Measurements from ENCODE around the gene FAM81B. TPM values are rescaled to one million over a fixed set of nuclear protein-coding genes. Genes with fewer than 3 reads are reported as not detected.

The FAM81B gene
- total RNA-seq, 2 experiments from 2014 or later = not detected

DNA sequence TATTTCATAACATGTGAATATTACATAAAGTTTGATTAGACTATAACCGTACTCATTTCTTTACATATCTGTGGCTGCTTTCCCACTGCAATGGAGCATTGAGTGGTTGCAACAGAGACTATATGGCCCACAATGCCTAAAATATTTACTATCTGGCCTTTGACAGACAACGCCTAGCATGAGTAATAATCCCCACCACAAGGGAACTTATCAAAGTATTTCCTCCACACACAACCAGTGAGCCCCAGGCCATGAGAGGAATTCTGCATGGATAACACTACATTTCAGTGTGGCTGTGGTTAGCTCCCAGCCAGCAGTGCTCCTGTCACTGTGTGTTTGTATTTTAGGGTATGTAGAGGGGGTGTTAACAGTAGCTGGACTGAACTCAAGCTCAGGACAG, 54.8 kb downstream of the FAM81B start:
- H3K27ac Mint-ChIP-seq = no peak overlapping the region
- POLR2A ChIA-PET = no interaction called here
- H3K4me3 Mint-ChIP-seq = no peak overlapping the region
- DNase-seq (no peak), ATAC-seq (no peak)
- CTCF ChIA-PET = no interaction called here
- no peaks in the 10 kb centered on the region for H3K36me3 Mint-ChIP-seq (ENCODE audit: low read depth)
- no peaks in the 10 kb centered on the region for H3K4me1 Mint-ChIP-seq (ENCODE audit: low read depth)
- peaks cover 11% of the 10 kb centered on the region for H3K27me3 Mint-ChIP-seq (ENCODE audit: low read depth)
- H3K9me3 Mint-ChIP-seq (ENCODE audit: insufficient read depth) = no peaks in the 10 kb centered on the region

DNA sequence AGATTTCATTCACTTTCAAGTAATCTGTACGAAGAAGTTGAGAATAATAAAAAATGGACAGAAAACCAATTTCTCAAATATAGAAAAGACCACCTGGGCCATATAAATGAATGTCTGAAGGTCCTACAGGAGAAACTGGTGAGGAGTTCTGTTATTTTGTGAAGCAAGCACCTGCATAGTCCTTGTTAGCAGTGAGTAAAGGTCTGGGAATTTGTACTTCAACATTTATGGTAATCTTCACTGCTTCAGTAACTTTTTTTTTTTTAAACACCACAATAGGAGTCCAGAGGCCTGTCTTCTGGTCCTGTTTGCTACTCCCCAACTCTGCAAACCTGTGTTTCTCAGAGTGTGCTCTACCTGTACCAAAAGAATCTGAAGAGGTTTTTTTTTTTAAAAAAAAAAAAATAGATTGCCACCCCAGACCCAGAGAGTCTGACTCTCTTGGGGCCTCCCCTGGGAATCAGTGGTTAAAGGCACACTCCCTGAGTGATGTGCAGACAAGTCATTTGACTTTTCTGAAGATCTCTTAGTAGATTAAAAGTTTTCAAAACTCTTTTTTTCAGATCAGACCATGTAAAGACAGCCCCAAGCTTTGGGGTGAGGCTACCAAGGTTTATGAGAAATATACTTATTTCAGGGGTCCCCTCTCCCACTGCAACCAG, 55.5 kb downstream of the FAM81B start:
- no peak for DNase-seq
- no peak for ATAC-seq
- CTCF ChIA-PET = no interaction called here
- H3K27ac Mint-ChIP-seq = no peak overlapping the region
- H3K4me1 Mint-ChIP-seq (ENCODE audit: low read depth) = no peaks in the 10 kb centered on the region
- no peaks in the 10 kb centered on the region for H3K9me3 Mint-ChIP-seq (ENCODE audit: insufficient read depth)
- POLR2A ChIA-PET = no interaction called here
- no peaks in the 10 kb centered on the region for H3K36me3 Mint-ChIP-seq (ENCODE audit: low read depth)
- no peak overlapping the region for H3K4me3 Mint-ChIP-seq
- peaks cover 11% of the 10 kb centered on the region for H3K27me3 Mint-ChIP-seq (ENCODE audit: low read depth)

DNA sequence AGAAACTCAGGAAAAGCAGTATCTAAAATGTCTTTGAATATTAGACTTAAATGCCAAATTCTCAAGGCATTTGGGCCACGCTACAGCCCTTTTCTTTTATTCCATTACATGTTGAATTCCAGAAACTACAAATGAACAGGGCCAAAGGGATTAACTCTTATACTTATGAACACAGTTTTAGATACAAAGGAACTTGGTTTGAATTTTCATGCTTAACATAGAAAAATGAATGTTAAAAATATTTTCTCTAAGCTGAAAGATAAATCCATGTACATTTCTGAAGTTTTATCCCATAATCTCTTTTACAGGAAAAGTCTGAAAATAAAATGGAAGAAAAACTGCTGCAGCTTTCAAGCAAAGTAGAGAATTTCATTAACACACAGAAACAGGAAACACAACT, 56.8 kb downstream of the FAM81B start:
- ATAC-seq = no peak
- Mint-ChIP-seq H3K27me3 (ENCODE audit: low read depth) (peaks cover 11% of the 10 kb centered on the region), H3K4me3 (no peak overlapping the region), H3K27ac (no peak overlapping the region), H3K36me3 (ENCODE audit: low read depth) (no peaks in the 10 kb centered on the region), H3K4me1 (ENCODE audit: low read depth) (no peaks in the 10 kb centered on the region), H3K9me3 (ENCODE audit: insufficient read depth) (no peaks in the 10 kb centered on the region)
- DNase-seq = no peak
- CTCF ChIA-PET = no interaction called here
- POLR2A ChIA-PET = no interaction called here

DNA sequence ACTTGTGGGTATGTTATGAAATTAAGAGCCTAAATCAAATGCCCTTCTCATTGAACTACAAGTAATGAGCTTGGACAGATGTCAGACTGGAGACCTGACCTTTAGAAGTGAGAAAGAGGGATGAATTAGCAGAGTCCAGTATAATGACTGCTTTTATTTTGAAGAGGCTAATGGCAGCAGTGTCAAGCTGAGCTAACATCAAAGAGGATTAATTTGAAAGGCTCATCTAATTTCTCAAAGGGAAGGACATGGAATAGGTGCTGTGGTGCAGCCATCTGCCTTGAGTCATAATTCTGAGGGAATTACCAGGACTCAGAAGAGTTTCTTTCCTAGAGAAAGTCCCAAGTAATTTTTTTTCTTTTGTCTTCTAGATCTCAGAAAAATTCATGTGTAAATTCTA, 57.6 kb downstream of the FAM81B start:
- ChIA-PET CTCF (no interaction called here), POLR2A (no interaction called here)
- Mint-ChIP-seq H3K27me3 (ENCODE audit: low read depth) (peaks cover 11% of the 10 kb centered on the region), H3K36me3 (ENCODE audit: low read depth) (no peaks in the 10 kb centered on the region), H3K9me3 (ENCODE audit: insufficient read depth) (no peaks in the 10 kb centered on the region), H3K4me1 (ENCODE audit: low read depth) (no peaks in the 10 kb centered on the region), H3K27ac (no peak overlapping the region), H3K4me3 (no peak overlapping the region)
- ATAC-seq (no peak), DNase-seq (no peak)

DNA sequence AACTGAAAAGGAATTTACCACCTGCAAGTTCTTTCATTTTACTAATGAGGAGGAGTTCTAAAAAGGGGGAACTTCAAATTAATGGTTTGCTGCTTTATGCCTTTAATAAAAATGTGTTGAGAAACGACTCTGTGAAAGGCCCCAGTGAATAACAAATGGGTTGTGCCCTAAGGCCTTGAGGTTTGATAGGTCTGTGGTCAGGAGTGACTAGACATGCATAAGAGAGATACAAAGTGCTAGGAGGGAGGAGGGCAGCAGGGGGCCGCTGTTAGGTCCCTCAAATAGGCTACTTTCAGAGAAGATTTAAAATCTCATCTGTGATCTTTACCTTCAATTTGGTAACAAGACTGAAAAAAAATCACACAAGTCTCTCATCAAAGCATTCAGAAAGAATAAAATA, 58.3 kb downstream of the FAM81B start:
- no peak overlapping the region for H3K27ac Mint-ChIP-seq
- no peaks in the 10 kb centered on the region for H3K4me1 Mint-ChIP-seq (ENCODE audit: low read depth)
- no peaks in the 10 kb centered on the region for H3K36me3 Mint-ChIP-seq (ENCODE audit: low read depth)
- H3K9me3 Mint-ChIP-seq (ENCODE audit: insufficient read depth) = no peaks in the 10 kb centered on the region
- H3K4me3 Mint-ChIP-seq = no peak overlapping the region
- ChIA-PET CTCF (no interaction called here), POLR2A (no interaction called here)
- H3K27me3 Mint-ChIP-seq (ENCODE audit: low read depth) = peaks cover 6% of the 10 kb centered on the region
- DNase-seq (no peak), ATAC-seq (no peak)

DNA sequence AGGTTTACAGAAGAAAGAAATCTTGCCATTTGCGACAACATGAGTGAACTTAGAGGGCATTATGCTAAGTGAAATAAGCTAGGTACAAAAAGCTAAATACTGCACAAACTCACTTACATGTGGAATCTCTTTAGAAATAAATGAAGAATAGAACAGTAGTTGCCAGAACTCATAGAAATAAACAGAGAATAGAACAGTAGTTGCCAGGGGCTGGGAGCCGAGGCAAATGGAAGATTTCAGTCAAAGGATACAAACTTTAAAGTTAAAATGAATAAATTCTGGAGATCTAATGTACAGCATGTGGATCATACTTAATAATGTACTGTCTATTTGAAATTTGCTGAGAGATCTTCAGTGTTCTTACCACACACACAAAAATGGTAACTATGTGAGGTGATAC, 63.4 kb downstream of the FAM81B start:
- ATAC-seq = no peak
- POLR2A ChIA-PET = no interaction called here
- no peak overlapping the region for H3K27ac Mint-ChIP-seq
- H3K4me1 Mint-ChIP-seq (ENCODE audit: low read depth) = no peaks in the 10 kb centered on the region
- no peaks in the 10 kb centered on the region for H3K27me3 Mint-ChIP-seq (ENCODE audit: low read depth)
- CTCF ChIA-PET = no interaction called here
- H3K9me3 Mint-ChIP-seq (ENCODE audit: insufficient read depth) = no peaks in the 10 kb centered on the region
- no peak overlapping the region for H3K4me3 Mint-ChIP-seq
- no peak for DNase-seq
- peaks cover under 1% of the 10 kb centered on the region for H3K36me3 Mint-ChIP-seq (ENCODE audit: low read depth)

DNA sequence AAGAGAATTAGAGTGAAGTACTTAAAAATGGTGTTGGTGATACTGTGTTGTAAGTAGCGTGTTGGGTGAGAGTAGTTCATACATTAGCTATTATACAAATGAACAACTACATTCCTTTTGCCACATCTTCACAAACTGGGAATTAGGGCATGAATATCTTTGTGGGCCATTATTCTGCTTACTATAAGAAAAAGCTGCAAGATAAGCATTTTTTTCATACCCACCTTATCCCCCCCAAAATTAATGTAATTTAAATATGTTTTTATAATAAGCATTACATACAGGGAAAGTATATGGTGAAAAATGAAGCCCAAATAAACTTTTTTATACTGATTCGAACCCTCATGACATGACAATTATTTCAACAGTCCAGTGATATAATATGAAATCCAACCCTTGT, 69.5 kb downstream of the FAM81B start:
- CTCF ChIA-PET = no interaction called here

DNA sequence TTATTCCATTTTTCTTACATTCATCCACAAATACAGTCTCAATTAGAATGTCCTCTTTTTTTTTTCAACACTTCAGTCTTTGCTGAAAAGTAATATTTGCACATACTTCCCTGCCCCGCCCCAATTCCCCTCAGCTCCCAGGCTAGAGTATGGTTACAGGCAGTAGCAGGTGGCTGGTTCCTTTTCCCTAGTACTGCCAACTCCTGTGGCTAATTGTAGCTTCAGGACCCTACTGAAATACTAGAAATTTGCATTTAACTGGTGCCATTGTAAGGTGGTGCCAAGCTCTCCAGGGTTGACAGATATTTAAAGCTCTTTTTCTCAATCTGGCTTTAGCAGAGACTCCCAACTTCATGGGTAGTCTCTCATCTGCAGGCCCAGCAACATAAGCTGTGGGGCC, 80.3 kb downstream of the FAM81B start:
- no peak for ATAC-seq
- Mint-ChIP-seq H3K4me3 (no peak overlapping the region), H3K27ac (no peak overlapping the region), H3K27me3 (ENCODE audit: low read depth) (no peaks in the 10 kb centered on the region), H3K36me3 (ENCODE audit: low read depth) (peaks cover 34% of the 10 kb centered on the region), H3K9me3 (ENCODE audit: insufficient read depth) (no peaks in the 10 kb centered on the region), H3K4me1 (ENCODE audit: low read depth) (no peaks in the 10 kb centered on the region)
- CTCF ChIA-PET = no interaction called here
- POLR2A ChIA-PET = no interaction called here
- no peak for DNase-seq

More for the DNA sequence above, 69.5 kb downstream of the FAM81B start:
- no peak overlapping the region for H3K4me3 Mint-ChIP-seq
- no peaks in the 10 kb centered on the region for H3K4me1 Mint-ChIP-seq (ENCODE audit: low read depth)
- H3K36me3 Mint-ChIP-seq (ENCODE audit: low read depth) = peaks cover 22% of the 10 kb centered on the region
- no peaks in the 10 kb centered on the region for H3K27me3 Mint-ChIP-seq (ENCODE audit: low read depth)
- no peak for DNase-seq
- no peaks in the 10 kb centered on the region for H3K9me3 Mint-ChIP-seq (ENCODE audit: insufficient read depth)
- POLR2A ChIA-PET = no interaction called here
- no peak overlapping the region for H3K27ac Mint-ChIP-seq
- ATAC-seq = no peak

DNA sequence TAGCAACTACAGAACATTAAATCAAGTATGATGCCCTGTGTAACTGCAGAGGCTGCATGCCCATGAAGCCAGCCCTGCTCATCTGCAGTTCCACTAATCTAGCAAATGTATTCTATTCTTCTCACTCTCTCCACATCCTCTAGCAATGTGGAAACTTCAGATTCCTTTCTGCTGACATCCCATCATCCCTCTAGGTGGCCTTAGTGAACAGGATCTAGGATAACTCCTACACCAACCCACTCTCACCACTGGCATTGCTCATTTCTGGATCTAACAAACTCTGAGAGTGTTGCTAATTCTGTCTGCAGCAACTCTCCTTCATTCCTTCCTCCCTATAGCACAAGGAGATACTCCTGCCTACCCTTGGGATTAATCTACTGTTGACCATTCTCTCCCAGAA, 80.8 kb downstream of the FAM81B start:
- Mint-ChIP-seq H3K27ac (no peak overlapping the region), H3K4me1 (ENCODE audit: low read depth) (no peaks in the 10 kb centered on the region)

DNA sequence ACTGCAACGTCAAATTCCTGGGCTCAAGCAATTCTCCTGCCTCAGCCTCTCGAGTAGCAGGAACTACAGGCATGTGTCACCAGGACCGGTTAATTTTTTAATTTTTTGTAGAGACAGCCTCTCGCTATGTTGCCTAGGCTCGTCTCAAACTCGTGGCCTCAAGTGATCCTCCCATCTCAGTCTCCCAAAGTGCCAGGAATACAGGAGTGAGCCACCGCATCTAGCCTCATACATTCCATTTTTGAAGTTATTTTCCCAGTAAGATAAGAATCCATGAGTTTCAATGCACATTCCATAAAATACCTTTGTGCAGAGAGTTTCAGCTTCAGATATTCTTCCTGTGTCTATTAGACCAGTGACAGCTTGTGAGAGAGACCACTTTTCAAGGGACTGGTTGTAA, 93.3 kb downstream of the FAM81B start:
- H3K27me3 Mint-ChIP-seq (ENCODE audit: low read depth) = no peaks in the 10 kb centered on the region
- H3K4me3 Mint-ChIP-seq = no peak overlapping the region
- ChIA-PET CTCF (no interaction called here), POLR2A (no interaction called here)
- ATAC-seq (no peak), DNase-seq (no peak)
- no peak overlapping the region for H3K27ac Mint-ChIP-seq
- peaks cover 69% of the 10 kb centered on the region for H3K36me3 Mint-ChIP-seq (ENCODE audit: low read depth)
- H3K9me3 Mint-ChIP-seq (ENCODE audit: insufficient read depth) = peaks cover 22% of the 10 kb centered on the region
- H3K4me1 Mint-ChIP-seq (ENCODE audit: low read depth) = peaks cover 2% of the 10 kb centered on the region

More for the DNA sequence above, 80.8 kb downstream of the FAM81B start:
- no peaks in the 10 kb centered on the region for H3K9me3 Mint-ChIP-seq (ENCODE audit: insufficient read depth)
- no peak for ATAC-seq
- ChIA-PET CTCF (no interaction called here), POLR2A (no interaction called here)
- H3K27me3 Mint-ChIP-seq (ENCODE audit: low read depth) = no peaks in the 10 kb centered on the region
- no peak overlapping the region for H3K4me3 Mint-ChIP-seq
- no peak for DNase-seq
- H3K36me3 Mint-ChIP-seq (ENCODE audit: low read depth) = peaks cover 36% of the 10 kb centered on the region

DNA sequence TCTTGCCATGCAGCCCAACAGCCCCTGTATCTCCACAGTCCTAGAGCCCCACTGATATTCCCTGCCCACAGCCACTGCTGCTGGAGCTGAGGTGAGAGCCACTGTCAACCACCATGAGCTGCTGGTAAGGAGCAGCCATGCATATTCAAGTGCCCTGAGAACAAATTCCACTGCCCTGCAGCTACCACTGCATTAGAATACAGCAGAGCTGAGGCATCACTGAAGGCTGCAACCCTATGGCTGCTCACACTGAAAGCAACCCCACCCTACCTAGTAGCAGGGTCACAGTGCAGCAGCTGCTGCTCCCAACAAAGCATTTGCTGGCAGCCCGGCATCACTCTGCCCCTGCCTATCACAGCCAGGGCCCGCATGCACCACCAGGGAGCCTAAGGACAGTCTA, 95.0 kb downstream of the FAM81B start:
- Mint-ChIP-seq H3K4me3 (no peak overlapping the region), H3K36me3 (ENCODE audit: low read depth) (peaks cover 71% of the 10 kb centered on the region), H3K27me3 (ENCODE audit: low read depth) (no peaks in the 10 kb centered on the region), H3K27ac (no peak overlapping the region), H3K9me3 (ENCODE audit: insufficient read depth) (peaks cover 23% of the 10 kb centered on the region), H3K4me1 (ENCODE audit: low read depth) (no peaks in the 10 kb centered on the region)
- DNase-seq (no peak), ATAC-seq (no peak)
- ChIA-PET CTCF (no interaction called here), POLR2A (no interaction called here)

DNA sequence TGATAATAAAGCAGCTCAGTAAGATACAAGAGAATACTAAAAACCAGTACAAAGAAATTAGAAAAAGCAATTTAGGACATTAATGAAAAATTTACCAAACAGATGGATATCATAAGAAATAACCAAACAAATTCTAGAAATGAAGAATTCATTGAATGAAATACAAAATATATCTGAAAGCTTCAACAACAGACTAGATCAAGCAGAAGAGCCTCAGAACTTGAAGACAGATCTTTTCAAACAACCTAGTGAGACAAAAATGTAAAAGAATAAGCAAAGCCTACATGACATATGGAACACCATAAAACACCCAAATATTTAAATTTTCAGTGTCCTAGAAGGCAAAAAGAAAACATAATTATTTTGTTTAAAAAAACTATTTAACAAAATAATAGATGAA, 96.7 kb downstream of the FAM81B start:
- no peaks in the 10 kb centered on the region for H3K27me3 Mint-ChIP-seq (ENCODE audit: low read depth)
- CTCF ChIA-PET = no interaction called here
- peaks cover 68% of the 10 kb centered on the region for H3K36me3 Mint-ChIP-seq (ENCODE audit: low read depth)
- H3K4me3 Mint-ChIP-seq = no peak overlapping the region
- H3K27ac Mint-ChIP-seq = no peak overlapping the region
- H3K4me1 Mint-ChIP-seq (ENCODE audit: low read depth) = no peaks in the 10 kb centered on the region
- ATAC-seq = no peak
- POLR2A ChIA-PET = no interaction called here
- H3K9me3 Mint-ChIP-seq (ENCODE audit: insufficient read depth) = peaks cover 23% of the 10 kb centered on the region
- DNase-seq = no peak

Measured in activated CD8-positive, alpha-beta T cell treated with anti-CD3 and anti-CD28 coated beads, Interleukin-2, amount 10 ng/mL, durations not matched to agents 7 days and 5 days (primary cell).